HuH-7.5 (cell line): ENCODE measurements around the gene POLRMT.
"Not testable (repeated sequence)": the region's sequence is repeated elsewhere in the genome, so short reads cannot be mapped to it uniquely, and the experiment has no call there.

Experiments used
- DNase-seq: peaks from one replicate; pipeline ENCODE4 v3.0.0; 2011; ENCODE audit warnings: low spot score

The POLRMT gene

DNA sequence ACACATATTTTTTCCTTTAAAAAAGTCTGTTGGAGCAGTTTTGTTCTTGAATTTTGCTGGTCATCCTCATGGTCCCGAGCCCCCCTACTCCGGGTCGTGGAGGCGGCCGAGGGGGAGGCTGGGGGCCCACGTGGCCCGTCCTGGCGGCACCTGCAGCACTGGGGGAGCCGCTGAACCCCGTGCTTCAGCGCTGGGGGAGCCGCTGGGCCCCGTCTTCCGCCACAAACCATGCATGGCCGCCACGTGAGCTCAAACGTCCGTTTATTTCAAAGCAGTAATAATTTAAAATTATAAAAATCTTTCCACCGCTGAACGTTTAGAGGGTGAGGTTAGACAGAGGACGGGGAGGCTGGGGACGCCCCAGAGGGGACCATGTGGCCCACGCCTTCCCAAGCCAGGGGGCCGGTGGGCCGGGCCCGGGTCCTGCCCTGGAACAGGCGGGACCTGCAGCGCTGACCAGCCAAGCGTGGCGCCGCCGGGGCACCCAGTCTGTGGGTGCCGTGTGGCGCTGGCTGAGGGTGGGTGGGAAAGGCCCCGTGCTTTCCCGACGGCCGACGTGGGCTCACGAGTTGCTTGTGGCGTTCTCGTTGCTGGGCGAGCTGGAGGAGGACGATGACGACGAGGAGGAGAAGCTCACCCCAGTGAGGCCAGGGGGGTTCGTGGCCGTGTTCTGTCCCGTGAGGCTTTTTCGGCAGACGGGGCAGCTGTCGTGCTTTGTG, 14.4 kb upstream of the POLRMT start:
- no peak for DNase-seq

DNA sequence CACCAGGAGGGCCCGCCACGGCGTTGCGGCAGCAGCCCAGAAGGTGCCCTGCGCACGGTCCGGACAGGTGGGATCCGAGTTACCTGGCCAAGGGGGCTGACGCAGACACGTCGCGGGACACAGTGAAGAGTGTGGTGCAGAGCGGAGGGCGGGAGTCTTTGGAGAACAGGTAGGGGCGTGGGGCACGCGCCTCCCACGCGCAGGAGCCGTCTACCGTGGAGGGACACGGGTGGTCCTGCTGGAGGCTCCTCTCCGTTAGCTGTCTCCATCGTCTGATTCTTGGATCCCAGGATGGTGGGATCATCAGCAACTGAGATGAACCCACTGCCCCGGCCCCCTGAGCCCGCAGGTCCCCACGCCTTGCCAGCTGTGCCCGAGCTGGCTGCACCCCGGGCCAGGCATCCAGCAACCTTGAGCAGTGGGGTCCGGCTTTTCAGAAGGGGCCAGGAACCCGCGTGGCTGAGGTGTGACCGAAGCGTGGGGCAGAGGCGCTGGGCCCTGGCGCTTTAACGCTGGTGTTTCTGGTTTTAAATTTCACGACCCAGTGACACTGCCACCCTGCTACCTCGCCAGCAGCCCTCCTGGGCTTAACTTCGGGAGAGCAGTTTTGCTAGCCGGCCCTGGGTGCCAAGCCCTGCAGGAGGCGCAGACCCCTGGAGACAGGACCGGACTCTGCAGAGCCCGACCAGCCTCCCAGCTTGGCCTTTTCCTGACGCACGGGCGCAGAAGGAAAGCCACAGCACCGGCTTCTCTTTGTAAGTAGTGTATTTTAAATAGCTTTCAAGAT, 13.6 kb upstream of the POLRMT start:
- DNase-seq, result no peak

DNA sequence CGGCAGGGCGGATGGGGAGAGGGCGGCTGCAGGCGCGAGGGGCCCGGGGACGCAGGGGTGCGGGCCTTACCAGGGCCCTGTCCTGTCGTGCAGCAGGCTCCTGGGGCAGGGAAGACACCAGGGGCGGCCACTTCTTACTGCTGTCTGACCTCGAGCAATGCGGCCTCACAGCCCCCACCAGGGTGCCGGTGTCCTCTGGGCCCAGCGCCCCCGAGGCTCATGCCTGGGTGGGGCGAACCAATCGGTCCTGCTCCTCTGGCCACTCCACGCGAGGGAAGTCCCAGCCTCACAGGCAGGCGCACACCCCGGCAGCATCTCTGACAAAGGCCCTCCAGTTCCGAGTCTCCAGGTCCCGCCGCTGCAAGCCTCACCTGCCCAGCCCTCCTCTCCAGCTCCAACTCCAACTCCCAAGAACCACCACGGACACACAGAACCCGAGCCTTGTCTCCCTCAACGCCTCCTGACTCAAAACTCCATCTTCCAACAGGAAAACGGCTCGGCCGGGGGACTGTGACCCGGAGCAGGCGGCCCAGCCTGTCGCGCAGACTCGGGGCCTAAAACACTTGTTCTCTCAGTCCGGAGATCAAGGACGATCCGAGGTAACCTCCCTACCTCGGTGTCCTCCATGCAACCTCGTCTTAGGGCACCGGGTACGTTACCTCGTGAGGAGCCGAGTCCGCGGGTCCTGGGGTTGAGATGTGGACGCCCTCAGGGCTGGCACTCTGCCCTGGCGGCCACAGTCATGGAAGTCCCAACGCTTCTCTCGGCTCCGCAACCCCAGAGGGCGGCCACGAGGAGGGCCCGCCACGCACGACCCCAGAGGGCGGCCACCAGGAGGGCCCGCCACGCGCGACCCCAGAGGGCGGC, 12.8 kb upstream of the POLRMT start:
- DNase-seq, result no peak

DNA sequence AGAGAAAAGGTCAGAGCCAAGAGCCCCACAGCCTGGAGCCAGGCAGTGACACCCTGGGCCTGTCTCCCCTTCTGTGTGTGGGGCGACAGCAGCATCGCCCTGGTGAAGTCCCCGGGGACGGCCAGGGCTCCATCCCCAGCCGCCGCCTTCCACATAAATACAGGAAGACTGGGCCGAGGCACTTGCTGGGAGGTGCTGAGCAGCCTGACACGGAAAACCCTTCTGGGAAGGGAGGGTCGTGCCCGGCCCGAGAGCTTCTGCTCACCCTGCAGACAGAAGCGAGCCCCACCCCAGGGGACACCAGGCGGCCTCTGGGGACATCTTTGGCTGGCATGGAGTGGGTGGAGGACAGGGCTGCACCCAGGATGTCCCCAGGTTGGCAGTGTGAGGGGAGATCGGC, 11.5 kb upstream of the POLRMT start:
- DNase-seq, result no peak

DNA sequence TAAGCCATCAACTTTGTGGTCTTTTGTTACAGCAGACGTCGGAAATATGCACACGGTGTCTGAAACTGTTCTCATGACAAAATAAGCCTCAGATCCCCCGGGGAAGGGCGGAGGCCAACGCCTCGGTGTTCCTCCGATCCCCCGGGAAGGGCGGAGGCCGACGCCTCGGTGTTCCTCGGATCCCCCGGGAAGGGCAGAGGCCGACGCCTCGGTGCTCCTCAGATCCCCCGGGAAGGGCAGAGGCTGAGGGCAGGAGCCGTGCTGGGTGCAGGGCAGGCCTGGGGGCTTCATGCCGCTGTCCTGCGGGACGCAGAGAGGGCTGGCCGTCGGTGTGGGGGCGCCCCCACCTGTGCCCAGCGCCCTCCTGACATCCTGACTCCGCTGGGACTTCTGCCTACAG, 11.0 kb upstream of the POLRMT start:
- no peak for DNase-seq

DNA sequence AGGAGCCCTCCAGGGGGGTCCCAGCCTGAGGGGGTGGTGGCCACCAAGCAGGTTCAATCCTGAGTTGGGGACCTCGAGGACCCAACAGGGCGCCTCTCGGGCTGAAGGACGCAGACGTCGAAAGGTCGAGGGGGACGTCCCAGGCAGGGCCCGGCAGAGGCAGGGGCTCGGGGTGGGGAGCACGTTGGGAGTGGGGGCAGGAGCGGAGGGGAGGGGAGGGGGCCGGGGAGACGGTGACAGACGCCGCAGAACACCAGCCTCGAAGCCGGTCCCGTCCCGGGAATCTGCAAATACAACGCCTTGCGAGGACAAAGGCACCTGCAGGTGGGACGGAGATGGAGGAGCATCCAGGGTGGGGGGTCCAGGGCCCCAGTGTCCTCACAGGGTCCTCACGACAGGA, 10.4 kb upstream of the POLRMT start:
- no peak for DNase-seq

DNA sequence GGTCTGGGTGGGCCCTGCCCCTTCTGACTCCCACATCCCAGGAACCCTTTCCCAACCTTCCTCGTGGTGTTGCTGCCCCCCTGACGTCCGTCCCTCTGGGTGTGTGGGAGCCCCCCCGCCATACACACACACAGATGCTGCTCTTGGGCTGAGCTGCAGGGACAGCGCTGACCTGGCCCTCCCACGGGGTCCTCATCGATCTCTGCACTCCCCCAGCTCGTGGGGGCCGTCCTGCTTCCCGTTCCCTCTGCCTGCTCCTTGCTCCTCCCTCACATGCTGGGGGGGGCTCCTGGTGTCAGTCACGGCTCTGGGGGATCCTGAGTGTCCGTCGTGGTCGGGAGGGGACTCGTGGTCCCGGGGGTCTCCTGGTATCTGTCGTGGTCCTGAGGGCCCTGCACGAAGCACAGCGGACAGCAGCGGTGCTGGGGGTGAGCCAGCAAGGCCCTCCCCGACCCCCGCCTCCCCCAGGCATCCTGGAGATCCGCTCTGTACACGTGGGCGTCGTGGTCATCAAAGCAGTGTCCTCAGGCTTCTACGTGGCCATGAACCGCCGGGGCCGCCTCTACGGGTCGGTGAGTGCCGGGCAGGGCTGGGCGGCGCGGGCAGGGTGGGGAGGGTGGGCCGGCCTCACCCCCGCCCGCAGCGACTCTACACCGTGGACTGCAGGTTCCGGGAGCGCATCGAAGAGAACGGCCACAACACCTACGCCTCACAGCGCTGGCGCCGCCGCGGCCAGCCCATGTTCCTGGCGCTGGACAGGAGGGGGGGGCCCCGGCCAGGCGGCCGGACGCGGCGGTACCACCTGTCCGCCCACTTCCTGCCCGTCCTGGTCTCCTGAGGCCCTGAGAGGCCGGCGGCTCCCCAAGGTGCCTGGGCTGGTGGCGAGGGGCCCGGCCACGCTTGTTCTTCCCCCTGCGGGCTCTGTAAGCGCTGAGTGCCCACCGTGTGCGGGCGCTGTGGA, 9.7 kb upstream of the POLRMT start:
- no peak for DNase-seq

DNA sequence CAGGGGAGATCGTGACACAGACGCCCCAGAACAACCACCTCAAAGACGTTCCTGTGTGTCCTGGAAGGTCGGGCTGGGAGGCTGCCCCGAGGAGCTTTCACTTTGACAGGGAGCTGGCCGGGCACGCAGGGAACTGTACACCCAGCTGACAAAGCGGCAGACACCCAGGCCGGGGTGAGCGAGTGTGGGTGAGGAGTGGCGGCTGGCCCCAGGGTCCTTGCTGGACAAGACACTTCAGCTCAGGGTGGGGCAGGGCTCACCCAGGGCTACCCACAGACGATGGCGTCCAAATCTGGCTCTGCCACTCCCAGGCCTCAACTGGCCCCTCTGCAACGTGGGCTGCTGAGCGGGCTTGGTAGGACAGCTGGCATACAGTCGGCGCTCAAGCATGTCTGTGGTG, 8.4 kb upstream of the POLRMT start:
- no peak for DNase-seq

DNA sequence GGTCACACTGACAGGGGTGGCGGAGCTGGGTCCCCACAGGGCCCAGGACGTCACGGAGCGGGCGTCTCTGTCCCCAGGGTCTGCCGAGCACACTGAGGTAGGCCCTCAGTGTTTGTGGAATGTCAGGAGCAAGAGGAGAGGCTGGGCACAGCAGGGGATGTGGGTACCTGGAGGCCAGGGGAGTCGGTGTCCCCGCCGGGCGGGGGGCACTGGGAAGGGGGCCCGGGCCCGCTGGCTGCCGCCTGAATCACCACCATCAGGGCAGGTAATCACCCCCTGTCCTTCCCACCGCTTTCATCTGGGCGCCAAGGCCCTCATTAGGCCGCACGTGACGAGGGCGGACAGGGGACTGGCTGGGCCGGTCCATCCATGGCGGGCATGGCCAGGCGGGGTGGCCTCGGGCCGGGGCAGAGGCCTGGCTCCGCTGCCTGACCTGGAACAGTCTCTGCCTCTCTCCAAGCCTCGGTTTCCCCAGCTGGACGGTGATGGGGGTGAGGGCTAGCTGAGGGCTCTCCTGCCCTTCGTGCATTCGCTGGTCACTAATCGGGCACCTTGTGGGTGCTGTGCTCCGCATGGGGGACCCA, 7.4 kb upstream of the POLRMT start:
- no peak for DNase-seq

DNA sequence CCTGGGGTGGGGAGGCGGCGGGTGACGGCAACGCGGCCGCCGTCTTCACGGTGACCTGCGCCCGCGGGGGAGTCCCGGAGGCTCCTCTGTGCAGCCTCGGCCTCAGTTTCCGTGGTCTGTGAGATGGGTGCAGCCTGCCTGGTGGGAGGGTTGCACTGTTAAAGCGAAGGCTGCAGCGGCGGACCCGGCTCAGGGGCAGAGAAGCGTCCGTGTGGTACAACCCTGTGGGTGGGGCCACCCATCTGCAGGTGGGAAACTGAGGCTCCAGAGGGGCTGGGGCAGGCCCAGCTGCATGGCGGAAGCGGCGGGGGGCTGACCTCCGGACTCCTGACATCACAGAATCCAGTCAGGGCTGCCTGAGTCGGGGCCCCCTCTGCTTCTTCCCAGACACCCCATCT, 6.8 kb upstream of the POLRMT start:
- DNase-seq, result no peak

DNA sequence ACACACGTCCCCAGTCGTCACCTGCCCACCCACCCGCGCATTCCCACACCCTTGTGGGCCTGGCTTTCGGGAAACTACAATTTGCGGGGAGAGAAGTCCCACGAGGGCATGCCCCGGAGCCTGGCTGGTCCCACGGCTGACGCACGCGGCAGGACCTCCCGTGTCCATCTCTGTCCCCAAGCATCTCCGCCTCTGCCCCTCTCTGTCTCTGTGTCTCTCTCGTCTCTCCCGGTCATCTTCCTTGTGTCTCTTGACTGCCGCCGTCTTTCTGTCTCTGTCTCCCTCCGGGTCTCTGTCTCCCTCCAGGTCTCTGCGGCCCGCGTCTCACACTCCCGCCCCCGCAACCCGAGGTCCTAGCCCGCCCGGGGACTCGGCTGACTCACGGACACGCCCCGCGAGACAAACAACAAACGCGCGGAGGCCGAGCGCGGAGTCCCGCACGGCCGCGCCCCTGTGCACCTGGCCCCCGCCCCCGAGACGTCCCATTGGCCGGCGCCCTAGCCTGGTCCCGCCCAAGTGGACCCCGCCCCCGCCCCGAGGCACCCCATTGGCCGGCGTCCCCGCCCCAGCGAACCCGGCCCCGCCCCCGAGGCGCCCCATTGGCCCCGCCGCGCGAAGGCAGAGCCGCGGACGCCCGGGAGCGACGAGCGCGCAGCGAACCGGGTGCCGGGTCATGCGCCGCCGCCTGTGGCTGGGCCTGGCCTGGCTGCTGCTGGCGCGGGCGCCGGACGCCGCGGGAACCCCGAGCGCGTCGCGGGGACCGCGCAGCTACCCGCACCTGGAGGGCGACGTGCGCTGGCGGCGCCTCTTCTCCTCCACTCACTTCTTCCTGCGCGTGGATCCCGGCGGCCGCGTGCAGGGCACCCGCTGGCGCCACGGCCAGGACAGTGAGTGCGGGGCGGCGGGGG, 6.2 kb upstream of the POLRMT start, which contains the start of gene FGF22:
Gene FGF22, plus strand, starts transcription at position 627 of the 908 bp plus-strand sequence. Its CDS starts 47 bp downstream, at position 674.
- peak; percentile 99 for DNase-seq

DNA sequence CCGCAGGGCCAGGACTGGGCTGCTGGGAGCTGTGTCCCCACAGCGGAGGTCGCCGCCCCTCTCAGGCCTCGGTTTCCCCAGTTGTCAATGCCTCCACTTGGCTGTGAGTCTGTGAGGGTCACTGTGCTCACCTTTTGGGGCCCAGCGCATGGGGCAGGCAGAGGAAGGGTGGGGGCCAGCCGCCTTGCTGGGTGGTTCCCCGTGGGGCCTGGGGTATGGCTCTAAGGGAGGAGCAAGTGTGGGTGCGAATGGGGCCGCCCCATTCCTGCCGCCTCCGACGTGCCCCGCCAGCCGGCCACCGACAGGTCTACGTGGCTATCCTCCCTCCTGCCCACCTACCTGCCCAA, 5.5 kb upstream of the POLRMT start:
- no peak for DNase-seq

DNA sequence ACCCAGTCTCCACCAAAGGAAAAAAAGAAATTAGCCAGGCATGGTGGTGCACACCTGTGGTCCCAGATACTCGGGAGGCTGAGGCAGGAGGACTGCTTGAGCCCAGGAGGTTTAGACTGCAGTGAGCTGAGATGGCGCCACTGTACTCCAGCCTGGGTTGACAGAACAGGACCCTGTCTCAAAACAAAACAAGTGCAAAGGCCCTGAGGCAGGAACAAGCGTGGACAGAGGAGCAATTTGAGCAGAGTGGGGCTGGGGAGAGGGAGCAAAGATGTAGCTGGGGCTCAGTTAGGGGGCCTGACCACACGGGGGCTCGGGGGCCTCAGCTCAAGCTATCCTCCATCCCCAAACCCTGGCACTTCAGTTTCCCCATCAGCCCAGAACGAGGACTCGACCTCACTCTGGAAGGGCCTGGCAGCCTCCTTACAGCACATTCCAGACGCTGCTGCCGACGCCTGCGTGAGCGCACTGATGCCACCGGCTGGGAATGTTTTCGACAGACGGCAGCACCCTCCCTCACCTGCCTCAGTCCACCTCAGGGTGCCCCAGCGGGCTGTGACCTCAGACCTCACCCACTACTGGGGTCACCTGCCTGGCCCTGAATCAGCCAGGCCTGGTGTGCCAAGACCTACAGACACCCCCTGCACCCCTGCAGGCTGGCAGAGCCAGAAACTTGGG, 1.8 kb upstream of the POLRMT start:
- DNase-seq, result no peak

DNA sequence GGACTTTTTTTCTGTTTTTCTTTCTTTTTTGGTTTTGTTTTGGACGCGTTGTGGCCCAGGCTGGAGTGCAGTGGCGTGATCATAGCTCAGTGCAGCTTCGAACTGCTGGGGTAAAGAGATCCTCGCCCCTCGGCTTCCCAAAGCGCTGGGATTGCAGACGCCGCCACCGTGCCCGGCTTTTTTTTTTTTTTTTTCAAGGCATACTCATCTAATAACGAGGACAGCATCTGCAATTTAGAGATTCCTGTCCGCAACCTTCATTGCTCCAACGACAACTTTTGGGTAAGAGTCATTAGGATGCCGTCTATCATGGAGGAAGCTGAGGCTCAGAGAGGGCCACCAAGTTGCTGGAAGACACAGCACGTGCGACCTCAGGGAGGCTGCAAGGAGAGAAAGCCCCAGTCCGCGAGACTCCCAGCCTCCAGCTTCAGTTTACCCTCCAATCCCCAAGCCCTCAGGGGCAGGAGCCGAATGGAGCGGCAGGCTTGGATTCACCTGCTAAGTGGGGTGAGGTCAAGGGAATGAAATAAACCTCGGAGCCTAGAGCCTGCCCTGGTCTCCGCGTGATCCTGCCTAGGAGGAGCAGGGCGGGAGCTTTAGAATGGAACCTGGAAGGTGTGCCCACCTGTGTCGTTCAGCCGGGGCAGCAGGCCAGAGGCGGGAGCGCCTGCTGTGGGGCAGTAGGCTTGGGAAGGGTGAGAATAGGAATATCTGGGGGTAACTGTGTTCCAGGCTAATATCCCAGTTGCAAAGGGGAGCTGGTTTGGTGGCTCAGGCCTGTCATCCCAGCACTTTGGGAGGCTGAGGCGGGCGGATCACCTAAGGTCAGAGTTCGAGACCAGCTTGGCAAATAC, 676 bp upstream of the POLRMT start:
- no peak for DNase-seq

DNA sequence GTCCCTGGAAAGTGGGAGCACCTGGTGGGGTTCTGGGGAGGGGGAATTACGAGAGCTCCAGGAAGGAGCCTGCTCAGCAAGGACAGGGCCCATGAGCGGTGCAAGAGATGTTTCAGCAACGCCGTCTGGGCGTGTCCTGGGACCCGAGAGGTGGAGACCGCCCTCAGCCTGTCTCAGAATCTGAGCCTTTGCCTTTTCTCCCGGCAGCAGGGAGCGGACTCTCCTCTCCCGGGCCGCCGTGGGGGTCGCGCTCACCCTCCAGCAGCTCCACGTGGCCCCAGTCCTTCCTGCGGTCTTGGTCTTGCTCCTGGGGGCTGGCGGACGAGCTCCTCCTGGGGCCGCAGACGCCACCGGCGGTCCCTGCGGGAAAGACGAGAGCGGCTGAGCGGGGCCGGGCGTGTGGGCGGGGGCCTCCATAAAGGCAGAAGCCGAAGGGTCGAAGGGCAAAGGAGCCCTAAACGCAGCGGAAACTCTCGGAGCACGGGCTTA, 714 bp downstream of the POLRMT start:
- peak; percentile 95 for DNase-seq

DNA sequence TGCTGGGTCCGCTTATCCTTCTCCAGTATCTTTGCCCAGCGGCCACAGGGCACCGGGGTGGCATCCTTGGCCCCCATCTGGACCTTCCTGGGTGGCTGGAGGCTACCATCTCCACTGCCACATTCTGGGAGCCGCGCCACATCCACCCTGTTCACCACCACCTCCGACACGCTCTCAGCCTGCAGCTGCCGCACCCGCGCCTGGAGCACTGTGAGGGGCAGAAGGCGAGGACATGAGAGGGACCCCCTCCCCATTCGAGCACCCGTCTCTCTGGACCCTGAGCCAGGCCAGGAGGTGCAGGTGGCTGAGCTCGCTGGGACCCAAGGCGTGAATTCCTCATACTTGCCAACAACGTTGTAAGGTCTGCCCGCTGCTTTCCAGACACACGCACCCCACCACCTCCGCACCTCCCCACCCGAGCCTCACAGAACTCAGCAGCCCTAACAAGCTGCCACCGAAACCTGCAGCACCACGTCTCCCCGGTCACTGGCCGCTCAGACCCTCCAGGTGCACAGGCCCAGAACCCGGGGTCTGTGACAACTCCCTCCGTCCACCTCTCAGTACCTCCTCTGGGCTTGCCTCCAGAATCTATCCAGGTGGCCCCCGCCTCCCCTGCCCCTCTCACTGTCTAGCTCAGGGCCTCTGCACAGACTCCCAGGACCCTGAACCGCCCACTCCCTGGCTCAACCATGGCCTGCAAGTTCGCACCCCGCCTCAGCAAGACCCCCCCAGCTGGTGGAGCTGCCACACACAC, 3.2 kb downstream of the POLRMT start:
- DNase-seq, result no peak

DNA sequence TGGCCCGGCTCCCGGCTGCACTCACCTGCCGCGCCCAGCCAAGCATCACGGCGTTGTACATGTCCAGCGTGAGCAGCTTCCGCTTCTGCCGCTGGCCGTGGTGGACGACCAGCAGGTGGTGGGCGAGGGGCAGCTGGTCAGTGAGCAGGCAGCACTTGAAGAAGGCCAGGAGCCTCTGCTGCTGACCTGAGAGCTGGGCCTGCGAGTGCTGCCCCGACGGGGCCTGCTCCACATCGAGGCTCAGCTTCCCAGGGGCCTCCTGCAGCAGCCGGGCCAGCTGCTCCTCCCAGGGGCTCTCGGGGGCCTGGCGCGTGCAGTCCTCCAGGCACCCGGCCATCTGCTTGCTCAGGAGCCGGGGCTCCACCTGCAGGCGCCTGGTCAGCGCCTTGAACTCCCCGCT, 3.8 kb downstream of the POLRMT start:
- DNase-seq, result not testable (repeated sequence)

DNA sequence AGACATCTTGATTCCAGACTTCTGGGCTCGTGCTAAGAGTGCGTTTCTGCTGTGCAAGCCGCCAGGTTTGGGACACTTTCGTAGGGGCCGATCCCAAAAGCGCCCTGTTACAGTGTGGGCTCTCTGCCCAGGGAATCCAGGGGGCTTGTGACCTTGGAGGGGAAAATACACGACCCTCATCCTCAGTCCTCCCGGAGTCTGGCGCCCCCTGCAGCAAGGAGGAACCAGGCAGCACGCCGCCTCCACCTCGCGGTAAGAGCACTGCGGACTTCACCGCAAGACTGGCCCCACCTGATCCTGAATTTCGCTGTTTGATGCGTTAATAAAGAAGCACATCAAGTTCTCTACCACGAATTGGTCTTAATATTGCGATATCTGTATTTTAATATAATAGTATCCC, 5.2 kb downstream of the POLRMT start:
- no peak for DNase-seq
